ENCODE results near the gene NATD1.
A peak's percentile ranks its signal among the peaks of the same experiment; 100 is the strongest.

Gene NATD1

DNA sequence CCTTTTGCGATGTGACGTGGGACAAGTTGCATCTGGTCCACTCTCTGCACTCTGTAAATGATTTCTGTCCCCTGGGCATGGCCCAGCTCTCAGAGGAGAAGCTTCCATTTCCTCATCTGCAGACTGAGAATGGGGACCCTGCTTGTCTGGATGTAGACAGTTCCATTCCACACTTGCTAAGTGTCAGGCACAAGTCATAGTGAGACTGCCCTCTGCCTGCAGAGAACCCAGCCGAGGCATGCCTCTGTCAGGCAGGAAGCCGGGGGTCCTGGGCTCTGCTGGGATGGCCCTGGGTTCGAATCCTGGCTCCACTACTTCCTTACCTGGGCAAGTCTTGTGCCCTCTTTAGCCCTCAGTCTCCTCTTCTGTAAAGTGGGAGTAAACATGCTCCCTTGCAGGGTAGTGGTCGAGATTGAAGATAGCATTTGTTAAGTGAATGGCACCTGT is 35.4 kb upstream of the NATD1 start:
- TF ChIP-seq EZH2phosphoT487 (IDR thresholded peaks at IDR 0.05; ENCODE audit: borderline replicate concordance): no peak
- TF ChIP-seq, protein P1, sequence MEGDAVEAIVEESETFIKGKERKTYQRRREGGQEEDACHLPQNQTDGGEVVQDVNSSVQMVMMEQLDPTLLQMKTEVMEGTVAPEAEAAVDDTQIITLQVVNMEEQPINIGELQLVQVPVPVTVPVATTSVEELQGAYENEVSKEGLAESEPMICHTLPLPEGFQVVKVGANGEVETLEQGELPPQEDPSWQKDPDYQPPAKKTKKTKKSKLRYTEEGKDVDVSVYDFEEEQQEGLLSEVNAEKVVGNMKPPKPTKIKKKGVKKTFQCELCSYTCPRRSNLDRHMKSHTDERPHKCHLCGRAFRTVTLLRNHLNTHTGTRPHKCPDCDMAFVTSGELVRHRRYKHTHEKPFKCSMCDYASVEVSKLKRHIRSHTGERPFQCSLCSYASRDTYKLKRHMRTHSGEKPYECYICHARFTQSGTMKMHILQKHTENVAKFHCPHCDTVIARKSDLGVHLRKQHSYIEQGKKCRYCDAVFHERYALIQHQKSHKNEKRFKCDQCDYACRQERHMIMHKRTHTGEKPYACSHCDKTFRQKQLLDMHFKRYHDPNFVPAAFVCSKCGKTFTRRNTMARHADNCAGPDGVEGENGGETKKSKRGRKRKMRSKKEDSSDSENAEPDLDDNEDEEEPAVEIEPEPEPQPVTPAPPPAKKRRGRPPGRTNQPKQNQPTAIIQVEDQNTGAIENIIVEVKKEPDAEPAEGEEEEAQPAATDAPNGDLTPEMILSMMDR (conservative IDR thresholded peaks at IDR 0.05; ENCODE audit: low read length): peak; percentile 37; the same call in 1 of the 2 replicates
- no peaks in the 10 kb centered on the region for H3K9me3 ChIP-seq (ENCODE audit: insufficient read depth, low read depth, low read length)
- peaks cover 71% of the 10 kb centered on the region for H3K79me2 ChIP-seq (ENCODE audit: insufficient read depth, low read length)
- H3F3A ChIP-seq (ENCODE audit: low read depth): no peaks in the 10 kb centered on the region
- no peaks in the 10 kb centered on the region for H3K9me2 ChIP-seq (replicated peaks; ENCODE audit: low read depth, low read length)
- peak overlapping the region; percentile 68 for H3K9ac ChIP-seq (ENCODE audit: low read depth, low read length, poor library complexity, severe bottlenecking)
- H3K4me1 ChIP-seq (ENCODE audit: insufficient read depth, low read length, poor library complexity, severe bottlenecking): peaks cover 44% of the 10 kb centered on the region
- H3K27me3 ChIP-seq (ENCODE audit: insufficient read depth, low read length, poor library complexity, severe bottlenecking): no peaks in the 10 kb centered on the region
- H3K4me2 ChIP-seq (ENCODE audit: low read depth, low read length, poor library complexity, severe bottlenecking): peak overlapping the region; percentile 96
- peaks cover 39% of the 10 kb centered on the region for H4K20me1 ChIP-seq (ENCODE audit: insufficient read depth, low read length, poor library complexity, severe bottlenecking)
- no peaks in the 10 kb centered on the region; the same call in 1 of the 2 replicates for H3K36me3 ChIP-seq (ENCODE audit: insufficient read depth, low read length)
- H3K4me3 ChIP-seq (ENCODE audit: low read length, poor library complexity, severe bottlenecking): peak overlapping the region; percentile 92
- H2AFZ ChIP-seq (ENCODE audit: low read length): no peak overlapping the region

DNA sequence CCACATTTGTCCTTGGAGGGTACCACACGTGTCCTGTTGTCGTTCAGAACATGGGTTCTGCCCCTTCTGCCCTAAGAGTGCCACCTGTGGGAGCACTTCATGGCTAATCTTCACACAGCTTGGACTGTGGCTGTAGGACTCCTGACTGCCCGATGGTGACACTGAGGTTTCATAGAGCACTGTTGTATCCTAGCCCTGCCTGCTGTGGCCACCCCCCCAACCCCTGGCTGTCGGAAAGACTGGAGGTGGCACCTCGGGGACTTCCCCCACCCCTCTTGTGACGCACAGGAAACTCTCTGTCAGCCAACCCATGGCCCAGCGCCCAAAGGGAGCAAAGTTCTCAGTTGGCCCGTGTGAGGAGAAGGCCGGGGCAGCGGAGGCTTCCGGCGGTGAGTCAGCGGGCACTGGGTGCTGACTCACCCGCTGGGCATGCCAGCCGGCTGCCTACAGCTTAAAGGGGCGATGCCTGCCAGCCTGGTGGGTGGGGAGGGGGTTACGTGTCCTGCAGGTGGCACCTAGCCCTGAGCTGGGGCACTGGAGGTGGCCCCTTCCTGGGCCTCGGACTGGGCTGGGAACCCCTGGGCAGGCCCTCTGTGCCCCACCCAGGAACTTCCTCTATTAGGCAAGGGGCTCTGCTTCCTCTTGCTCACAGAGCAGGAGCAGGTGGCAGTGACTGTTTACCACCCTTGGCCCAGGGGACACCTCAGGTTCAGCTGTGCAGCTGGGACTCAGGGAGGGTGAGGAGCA is 34.7 kb upstream of the NATD1 start:
- Histone ChIP-seq H3K9ac (ENCODE audit: low read depth, low read length, poor library complexity, severe bottlenecking) (peak overlapping the region; percentile 91), H3K4me1 (ENCODE audit: insufficient read depth, low read length, poor library complexity, severe bottlenecking) (peaks cover 44% of the 10 kb centered on the region), H3K9me2 (replicated peaks; ENCODE audit: low read depth, low read length) (no peaks in the 10 kb centered on the region), H3K27me3 (ENCODE audit: insufficient read depth, low read length, poor library complexity, severe bottlenecking) (no peaks in the 10 kb centered on the region), H3K79me2 (ENCODE audit: insufficient read depth, low read length) (peaks cover 67% of the 10 kb centered on the region), H3K4me3 (ENCODE audit: low read length, poor library complexity, severe bottlenecking) (peak overlapping the region; percentile 92), H3F3A (ENCODE audit: low read depth) (no peaks in the 10 kb centered on the region), H3K4me2 (ENCODE audit: low read depth, low read length, poor library complexity, severe bottlenecking) (peak overlapping the region; percentile 96), H2AFZ (ENCODE audit: low read length) (no peak overlapping the region), H4K20me1 (ENCODE audit: insufficient read depth, low read length, poor library complexity, severe bottlenecking) (peaks cover 36% of the 10 kb centered on the region), H3K9me3 (ENCODE audit: insufficient read depth, low read depth, low read length) (no peaks in the 10 kb centered on the region), H3K36me3 (ENCODE audit: insufficient read depth, low read length) (no peaks in the 10 kb centered on the region; the same call in 1 of the 2 replicates)
- TF ChIP-seq, protein P1 (conservative IDR thresholded peaks at IDR 0.05; ENCODE audit: low read length): no peak
- no peak for TF ChIP-seq EZH2phosphoT487 (IDR thresholded peaks at IDR 0.05; ENCODE audit: borderline replicate concordance)

DNA sequence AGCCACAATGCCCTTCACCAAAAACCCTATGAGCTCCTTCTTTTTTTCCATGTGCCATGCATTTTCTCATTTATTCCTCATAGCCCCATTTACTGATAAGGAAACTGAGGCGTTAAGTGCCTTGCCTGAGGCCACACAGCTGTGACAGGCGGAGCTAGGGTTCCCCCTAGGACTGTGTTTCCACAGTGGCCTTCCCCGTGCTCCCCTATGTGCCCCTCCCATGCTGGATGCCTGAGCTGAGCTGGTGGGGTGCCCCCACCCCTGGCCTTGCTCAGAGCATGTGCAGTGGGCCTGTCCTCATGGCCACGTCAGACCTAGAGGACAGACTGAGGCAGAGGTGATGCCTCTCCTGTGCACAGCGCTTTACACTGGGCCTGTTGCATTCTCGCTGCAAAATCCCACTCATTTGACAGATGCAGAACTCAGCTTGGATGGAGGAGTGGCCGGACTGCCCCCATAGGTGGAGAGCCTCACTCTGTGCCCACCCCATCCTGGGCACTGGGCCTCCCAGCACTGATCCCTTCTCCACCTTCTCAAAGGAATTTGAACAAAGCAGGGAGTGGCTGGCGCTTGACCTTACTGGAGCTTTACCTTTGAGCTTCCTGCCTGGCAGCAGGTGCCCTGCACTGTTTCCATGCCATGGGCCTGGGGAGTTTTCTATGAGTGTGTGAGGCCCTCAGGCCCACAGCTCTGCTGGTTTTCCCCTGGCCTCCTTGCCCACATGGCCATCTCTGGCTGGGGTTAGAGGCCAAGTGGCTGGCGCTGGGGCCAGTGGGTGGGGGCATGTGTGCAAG is 33.9 kb upstream of the NATD1 start:
- no peaks in the 10 kb centered on the region for H3K9me2 ChIP-seq (replicated peaks; ENCODE audit: low read depth, low read length)
- no peak overlapping the region for H2AFZ ChIP-seq (ENCODE audit: low read length)
- H3K79me2 ChIP-seq (ENCODE audit: insufficient read depth, low read length): peaks cover 67% of the 10 kb centered on the region
- no peaks in the 10 kb centered on the region for H3K27me3 ChIP-seq (ENCODE audit: insufficient read depth, low read length, poor library complexity, severe bottlenecking)
- no peaks in the 10 kb centered on the region for H3F3A ChIP-seq (ENCODE audit: low read depth)
- no peak for TF ChIP-seq EZH2phosphoT487 (IDR thresholded peaks at IDR 0.05; ENCODE audit: borderline replicate concordance)
- TF ChIP-seq, protein P1 (conservative IDR thresholded peaks at IDR 0.05; ENCODE audit: low read length): no peak
- H3K36me3 ChIP-seq (ENCODE audit: insufficient read depth, low read length): no peaks in the 10 kb centered on the region; the same call in 1 of the 2 replicates
- no peaks in the 10 kb centered on the region for H3K9me3 ChIP-seq (ENCODE audit: insufficient read depth, low read depth, low read length)
- peak overlapping the region; percentile 96 for H3K4me2 ChIP-seq (ENCODE audit: low read depth, low read length, poor library complexity, severe bottlenecking)
- peaks cover 44% of the 10 kb centered on the region for H3K4me1 ChIP-seq (ENCODE audit: insufficient read depth, low read length, poor library complexity, severe bottlenecking)
- H3K4me3 ChIP-seq (ENCODE audit: low read length, poor library complexity, severe bottlenecking): peak overlapping the region; percentile 92
- H4K20me1 ChIP-seq (ENCODE audit: insufficient read depth, low read length, poor library complexity, severe bottlenecking): peaks cover 36% of the 10 kb centered on the region
- peak overlapping the region; percentile 91 for H3K9ac ChIP-seq (ENCODE audit: low read depth, low read length, poor library complexity, severe bottlenecking)
